H9 (cell line): ENCODE results near the gene HLA-DRB1. TPM values are rescaled to one million over a fixed set of nuclear protein-coding genes. Genes with fewer than 3 reads are reported as not detected.

ENCODE experiments used
- DNase-seq: peaks from one replicate; pipeline ENCODE4 v3.0.0-alpha.2; 2017
- H2AFZ ChIP-seq: one replicate; pipeline ENCODE4 v1.6.1; 2013; ENCODE audit warnings: mild to moderate bottlenecking, low read length, control low read depth, moderate library complexity
- H2AK5ac ChIP-seq: 2 replicates; pipeline ENCODE4 v1.6.1; 2013; ENCODE audit warnings: low read length, control low read depth, mixed read lengths; ENCODE audit not compliant: insufficient read length
- H2BK120ac ChIP-seq: one replicate; pipeline ENCODE4 v1.6.1; 2013; ENCODE audit warnings: low read depth, mild to moderate bottlenecking, low read length, control low read depth, inconsistent platforms; ENCODE audit not compliant: poor library complexity, severe bottlenecking
- H2BK12ac ChIP-seq: 2 replicates; pipeline ENCODE4 v1.6.1; 2013; ENCODE audit warnings: low read length, control low read depth, mixed read lengths, low read depth; ENCODE audit not compliant: insufficient read length
- H2BK15ac ChIP-seq: 2 replicates; pipeline ENCODE4 v1.6.1; 2013; ENCODE audit warnings: low read depth, low read length, control low read depth
- H2BK20ac ChIP-seq: one replicate; pipeline ENCODE4 v1.6.1; 2013; ENCODE audit warnings: low read depth, mild to moderate bottlenecking, low read length, control low read depth, inconsistent platforms; ENCODE audit not compliant: poor library complexity, severe bottlenecking
- H2BK5ac ChIP-seq: 2 replicates; pipeline ENCODE4 v1.6.1; 2013; ENCODE audit warnings: low read length, control low read depth, mixed read lengths; ENCODE audit not compliant: insufficient read length
- H3K14ac ChIP-seq: 2 replicates; pipeline ENCODE4 v1.6.1; 2013; ENCODE audit warnings: low read length, control low read depth; ENCODE audit not compliant: insufficient read depth
- H3K18ac ChIP-seq: 2 replicates; pipeline ENCODE4 v1.6.1; 2013; ENCODE audit warnings: low read depth, mild to moderate bottlenecking, mixed read lengths, low read length, control low read depth; ENCODE audit not compliant: insufficient read length
- H3K23ac ChIP-seq: 2 replicates; pipeline ENCODE4 v1.6.1; 2013; ENCODE audit warnings: low read length, control low read depth, mixed read lengths, low read depth; ENCODE audit not compliant: insufficient read length
- H3K23me2 ChIP-seq: 2 replicates; pipeline ENCODE4 v1.6.1; 2013; ENCODE audit warnings: low read depth, mild to moderate bottlenecking, mixed read lengths, low read length, control low read depth; ENCODE audit not compliant: insufficient read length, poor library complexity, severe bottlenecking
- H3K27ac ChIP-seq: 2 replicates; pipeline ENCODE4 v1.5.1; 2013; ENCODE audit warnings: low read length, control low read depth, mixed read lengths, low read depth; ENCODE audit not compliant: insufficient read length
- H3K27me3 ChIP-seq: 2 replicates; pipeline ENCODE4 v1.6.1; 2013; ENCODE audit warnings: low read length, control low read depth, inconsistent platforms; ENCODE audit not compliant: insufficient read depth
- H3K4ac ChIP-seq: 2 replicates; pipeline ENCODE4 v1.6.1; 2013; ENCODE audit warnings: low read depth, mild to moderate bottlenecking, control low read depth, inconsistent platforms, low read length, moderate library complexity
- H3K4me1 ChIP-seq: 2 replicates; pipeline ENCODE4 v1.6.1; 2013; ENCODE audit warnings: low read length, control low read depth, inconsistent platforms; ENCODE audit not compliant: insufficient read depth
- H3K4me2 ChIP-seq: 2 replicates; pipeline ENCODE4 v1.6.1; 2013; ENCODE audit warnings: low read length, control low read depth, mixed read lengths; ENCODE audit not compliant: insufficient read length, insufficient read depth
- H3K56ac ChIP-seq: 2 replicates; pipeline ENCODE4 v1.6.1; 2013; ENCODE audit warnings: low read depth, mild to moderate bottlenecking, mixed read lengths, low read length, control low read depth; ENCODE audit not compliant: insufficient read length
- H3K79me1 ChIP-seq: 2 replicates; pipeline ENCODE4 v1.6.1; 2013; ENCODE audit warnings: low read depth, mild to moderate bottlenecking, moderate library complexity, low read length, control low read depth, inconsistent platforms; ENCODE audit not compliant: insufficient read depth, poor library complexity, severe bottlenecking
- H3K79me2 ChIP-seq: 2 replicates; pipeline ENCODE4 v1.6.1; 2013; ENCODE audit warnings: low read length, control low read depth, inconsistent platforms; ENCODE audit not compliant: insufficient read depth
- H3K9ac ChIP-seq: 2 replicates; pipeline ENCODE4 v1.6.1; 2013; ENCODE audit warnings: low read length, control low read depth, mixed read lengths; ENCODE audit not compliant: insufficient read length; ENCODE audit errors: extremely low read depth
- H3K9me3 ChIP-seq: one replicate; pipeline ENCODE4 v1.6.1; 2013; ENCODE audit warnings: low read depth, low read length, inconsistent platforms; ENCODE audit not compliant: control insufficient read depth
- H3T11ph ChIP-seq: one replicate; pipeline ENCODE4 v1.6.1; 2013; ENCODE audit warnings: mild to moderate bottlenecking, low read length, control low read depth, inconsistent platforms
- H4K20me1 ChIP-seq: one replicate; pipeline ENCODE4 v1.6.1; 2013; ENCODE audit not compliant: control insufficient read depth, insufficient read length, insufficient read depth
- H4K5ac ChIP-seq: 2 replicates; pipeline ENCODE4 v1.6.1; 2013; ENCODE audit warnings: low read depth, mild to moderate bottlenecking, mixed read lengths, low read length, control low read depth; ENCODE audit not compliant: insufficient read length
- H4K8ac ChIP-seq: replicated peaks from 2 replicates; pipeline ENCODE4 v1.6.1; 2013; ENCODE audit warnings: low read length, control low read depth, mixed read lengths, low read depth; ENCODE audit not compliant: insufficient read length
- H4K91ac ChIP-seq: 2 replicates; pipeline ENCODE4 v1.6.1; 2013; ENCODE audit warnings: low read depth, mild to moderate bottlenecking, moderate library complexity, mixed read lengths, low read length, control low read depth; ENCODE audit not compliant: insufficient read length
- H3K27ac Mint-ChIP-seq, 3 experiments: 2 replicates in 2 of 3; 3 replicates in 1 of 3; pipeline ENCODE4 v1.8.0; 2020 to 2021; ENCODE audit warnings: mixed read lengths in 3 of 3, mild to moderate bottlenecking in 1 of 3, moderate library complexity in 1 of 3
- H3K27me3 Mint-ChIP-seq: 2 replicates; pipeline ENCODE4 v1.8.0; 2021; ENCODE audit warnings: low read depth, mild to moderate bottlenecking, moderate library complexity, mixed read lengths
- H3K36me3 Mint-ChIP-seq, 3 experiments: 2 replicates in 2 of 3; 3 replicates in 1 of 3; pipeline ENCODE4 v1.8.0; 2020 to 2021; ENCODE audit warnings: low read depth in 3 of 3, mixed read lengths in 3 of 3; ENCODE audit not compliant: insufficient read depth in 1 of 3
- H3K4me1 Mint-ChIP-seq, 2 experiments: 2 replicates each; pipeline ENCODE4 v1.8.0; 2020; ENCODE audit warnings: mixed read lengths in 2 of 2
- H3K4me3 Mint-ChIP-seq, 2 experiments: 2 replicates in 1 of 2; 3 replicates in 1 of 2; pipeline ENCODE4 v1.8.0; 2020 to 2021; ENCODE audit warnings: mild to moderate bottlenecking in 2 of 2, mixed read lengths in 2 of 2, moderate library complexity in 1 of 2
- H3K9me3 Mint-ChIP-seq, 2 experiments: 2 replicates in 1 of 2; 3 replicates in 1 of 2; pipeline ENCODE4 v1.8.0; 2020; ENCODE audit warnings: mild to moderate bottlenecking in 2 of 2, mixed read lengths in 2 of 2, moderate library complexity in 1 of 2
- CTCF ChIP-seq: fragments of 200-600 bp; sonication (generic); conservative IDR thresholded peaks from 3 replicates; pipeline ENCODE4 v1.8.0; 2021; ENCODE audit warnings: antibody characterized with exemption, mild to moderate bottlenecking
- WGBS: extraction: QIAGEN DNeasy Blood & Tissue Kit; methylation state at CpG from one replicate; pipeline ENCODE4 v1.1.7; 2013; ENCODE audit warnings: missing lambda C conversion rate, low lambda C conversion rate, mixed read lengths; ENCODE audit not compliant: insufficient read length; ENCODE audit errors: extremely low coverage; 5-methylcytosine and 5-hydroxymethylcytosine counted together
- total RNA-seq: library from RNA; stranded (reverse); gene quantifications from 2 replicates; pipeline ENCODE4 v1.2.1, GENCODE V29; 2021

HLA-DRB1 gene
- total RNA-seq, 1 experiment from 2014 or later, result 25.9 TPM

DNA sequence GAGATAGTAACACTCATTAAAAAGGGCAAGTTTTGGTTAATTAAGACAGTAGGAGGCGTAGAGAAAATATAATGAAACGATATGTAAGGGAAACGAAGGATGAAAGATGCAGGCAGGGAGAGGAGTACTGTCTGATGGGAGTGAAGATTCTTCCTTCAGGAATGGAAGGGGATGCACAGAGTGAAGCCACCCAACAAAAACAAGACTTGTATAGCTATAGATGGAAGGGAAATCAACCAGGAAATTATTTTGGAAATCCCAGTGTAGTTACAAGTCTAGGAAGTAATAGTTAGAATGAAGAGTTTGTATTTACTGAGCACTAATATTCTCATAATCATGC lies 19.7 kb upstream of the HLA-DRB1 start:
- H3K23me2 ChIP-seq, result no peaks in the 10 kb centered on the region
- no peak overlapping the region for H2BK15ac ChIP-seq
- no peak overlapping the region for H3K27ac ChIP-seq
- H3T11ph ChIP-seq, result peak overlapping the region; percentile 90
- no peaks in the 10 kb centered on the region for H3K27me3 ChIP-seq
- H2AFZ ChIP-seq, result no peak overlapping the region
- H3K4ac ChIP-seq, result no peak overlapping the region; the same call in 1 of the 2 replicates
- peak overlapping the region; percentile 100 for H2BK12ac ChIP-seq
- H4K5ac ChIP-seq, result no peak overlapping the region
- H4K8ac ChIP-seq, result no peak overlapping the region
- no peak for DNase-seq
- H3K79me2 ChIP-seq, result no peaks in the 10 kb centered on the region
- no peak overlapping the region for H3K4me2 ChIP-seq
- H3K23ac ChIP-seq, result no peak overlapping the region
- H4K91ac ChIP-seq, result no peak overlapping the region
- no peaks in the 10 kb centered on the region for H3K27me3 Mint-ChIP-seq
- peak overlapping the region; percentile 50 for H2BK120ac ChIP-seq
- H2BK5ac ChIP-seq, result no peak overlapping the region
- no peak overlapping the region for H3K56ac ChIP-seq
- H3K18ac ChIP-seq, result peak overlapping the region; percentile 86
- no peaks in the 10 kb centered on the region for H3K36me3 Mint-ChIP-seq
- H3K27ac Mint-ChIP-seq, result no peak overlapping the region
- peaks cover 2% of the 10 kb centered on the region; the same call in 1 of the 2 replicates for H3K4me1 ChIP-seq
- 100% methylated on average over 3 of the region's 3 CpGs for WGBS
- TF ChIP-seq CTCF, result no peak
- no peak overlapping the region for H3K4me3 Mint-ChIP-seq
- no peaks in the 10 kb centered on the region for H3K9me3 ChIP-seq
- peaks cover 6 to 12% of the 10 kb centered on the region in 2 experiments for H3K4me1 Mint-ChIP-seq
- no peaks in the 10 kb centered on the region for H4K20me1 ChIP-seq
- H2AK5ac ChIP-seq, result no peak overlapping the region
- H3K79me1 ChIP-seq, result no peaks in the 10 kb centered on the region
- H3K14ac ChIP-seq, result peak overlapping the region; percentile 88; the same call in 1 of the 2 replicates
- H3K9me3 Mint-ChIP-seq, result no peaks in the 10 kb centered on the region
- no peak overlapping the region for H2BK20ac ChIP-seq
- peak overlapping the region; percentile 28 for H3K9ac ChIP-seq
